Activated CD4-positive, alpha-beta memory T cell treated with anti-CD3 and anti-CD28 coated beads, Interleukin-2, amount 10 ng/mL, durations not matched to agents 7 days and 5 days (primary cell): Measurements from ENCODE around the gene PLEKHG4B. TPM values are rescaled to one million over a fixed set of nuclear protein-coding genes. Genes with fewer than 3 reads are reported as not detected.

Experiments used
- CTCF ChIA-PET: fragments of 350-600 bp; sonication (Branson Sonifier 250); formaldehyde crosslinking; loops from one replicate; lab custom pipeline; 2021; ENCODE audit warnings: antibody characterized with exemption, inconsistent platforms; lab: Charles Lee
- POLR2A ChIA-PET: fragments of 350-600 bp; sonication (Branson Sonifier 250); formaldehyde crosslinking; loops from one replicate; lab custom pipeline; 2021; ENCODE audit warnings: antibody characterized with exemption; lab: Charles Lee
- DNase-seq: peaks from one replicate; pipeline ENCODE4 v3.0.0-alpha.2; 2020
- H3K27ac Mint-ChIP-seq: one replicate; pipeline ENCODE4 v1.8.0; 2021; ENCODE audit warnings: mild to moderate bottlenecking, mixed read lengths
- H3K27me3 Mint-ChIP-seq: one replicate; pipeline ENCODE4 v1.8.0; 2021; ENCODE audit warnings: mixed read lengths
- H3K36me3 Mint-ChIP-seq: one replicate; pipeline ENCODE4 v1.8.0; 2021; ENCODE audit warnings: low read depth, mixed read lengths
- H3K4me1 Mint-ChIP-seq: one replicate; pipeline ENCODE4 v1.8.0; 2021; ENCODE audit warnings: mixed read lengths
- H3K4me3 Mint-ChIP-seq: one replicate; pipeline ENCODE4 v1.8.0; 2021; ENCODE audit warnings: mild to moderate bottlenecking, mixed read lengths
- H3K9me3 Mint-ChIP-seq: one replicate; pipeline ENCODE4 v1.8.0; 2021; ENCODE audit warnings: mixed read lengths
- total RNA-seq, 2 experiments: library from RNA; stranded (reverse); gene quantifications; one replicate each; pipeline ENCODE4 v1.2.3, GENCODE V29; 2021

Gene PLEKHG4B
- total RNA-seq, 2 experiments from 2014 or later = not detected

- CTCF ChIA-PET = no interaction called here
- Mint-ChIP-seq H3K27me3 (no peaks in the 10 kb centered on the region), H3K9me3 (no peaks in the 10 kb centered on the region), H3K4me3 (no peak overlapping the region), H3K4me1 (no peaks in the 10 kb centered on the region), H3K27ac (no peak overlapping the region), H3K36me3 (no peaks in the 10 kb centered on the region)
- DNase-seq = no peak
- POLR2A ChIA-PET = no interaction called here
Observed at GRCh38 chr5:140443-140829, 48.5 kb downstream of the PLEKHG4B start.

GRCh38 chr5:141211-141610 lies 49.2 kb downstream of the PLEKHG4B start:
- Mint-ChIP-seq H3K27ac (no peak overlapping the region), H3K36me3 (no peaks in the 10 kb centered on the region), H3K27me3 (no peaks in the 10 kb centered on the region), H3K4me3 (no peak overlapping the region), H3K4me1 (no peaks in the 10 kb centered on the region), H3K9me3 (no peaks in the 10 kb centered on the region)
- POLR2A ChIA-PET = no interaction called here
- CTCF ChIA-PET = no interaction called here
- no peak for DNase-seq

- no peak overlapping the region for H3K27ac Mint-ChIP-seq
- H3K36me3 Mint-ChIP-seq = no peaks in the 10 kb centered on the region
- no peak for DNase-seq
- peaks cover 2% of the 10 kb centered on the region for H3K9me3 Mint-ChIP-seq
- CTCF ChIA-PET = no interaction called here
- H3K4me1 Mint-ChIP-seq = no peaks in the 10 kb centered on the region
- POLR2A ChIA-PET = no interaction called here
- no peaks in the 10 kb centered on the region for H3K27me3 Mint-ChIP-seq
- no peak overlapping the region for H3K4me3 Mint-ChIP-seq
Observed at GRCh38 chr5:141761-142160, 49.8 kb downstream of the PLEKHG4B start.

DNA sequence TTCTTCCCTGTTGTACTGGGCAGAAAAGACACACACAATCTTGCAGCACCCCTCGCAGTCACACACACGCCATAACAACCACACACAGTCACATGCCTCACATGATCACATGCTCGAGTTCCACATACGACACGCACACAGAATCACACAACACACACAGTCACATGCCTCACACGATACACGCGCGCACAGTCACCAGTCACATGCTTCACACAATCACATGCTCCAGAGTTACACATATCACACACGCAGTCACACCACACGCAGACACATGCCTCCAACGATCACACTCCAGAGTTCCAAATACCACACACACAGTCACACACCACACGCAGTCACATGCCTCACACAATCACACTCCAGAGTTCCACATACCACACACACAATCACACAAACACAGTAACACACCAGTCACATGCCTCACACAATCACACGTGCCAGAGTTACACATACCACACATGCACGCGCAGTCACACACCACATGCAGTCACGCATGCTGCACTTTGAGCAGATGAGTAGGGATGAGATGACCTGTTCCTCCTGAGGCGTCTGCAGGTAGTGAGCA lies 50.4 kb downstream of the PLEKHG4B start:
- ChIA-PET CTCF (no interaction called here), POLR2A (no interaction called here)
- H3K9me3 Mint-ChIP-seq = peaks cover 7% of the 10 kb centered on the region
- no peak overlapping the region for H3K27ac Mint-ChIP-seq
- no peaks in the 10 kb centered on the region for H3K27me3 Mint-ChIP-seq
- no peak for DNase-seq
- no peaks in the 10 kb centered on the region for H3K36me3 Mint-ChIP-seq
- no peaks in the 10 kb centered on the region for H3K4me1 Mint-ChIP-seq
- no peak overlapping the region for H3K4me3 Mint-ChIP-seq

DNA sequence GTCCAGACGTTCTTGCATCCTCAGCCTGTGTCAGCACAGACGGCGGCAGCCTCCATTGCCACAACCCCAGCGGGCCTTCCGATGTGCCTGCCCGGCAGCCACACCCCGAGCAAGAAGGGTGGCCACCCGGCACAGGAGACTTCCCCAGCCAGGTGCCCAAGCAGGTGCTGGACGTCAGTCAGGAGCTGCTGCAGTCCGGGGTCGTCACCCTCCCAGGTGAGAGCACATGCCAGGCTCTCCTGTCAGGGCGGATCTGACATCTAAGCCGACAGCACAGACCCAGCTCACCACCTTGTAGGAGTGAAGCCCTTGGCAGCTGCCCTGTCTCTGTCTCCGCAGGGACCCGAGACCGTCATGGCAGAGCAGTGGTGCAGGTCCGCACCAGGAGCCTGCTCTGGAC lies 51.1 kb downstream of the PLEKHG4B start:
- ChIA-PET CTCF (no interaction called here), POLR2A (no interaction called here)
- Mint-ChIP-seq H3K9me3 (peaks cover 15% of the 10 kb centered on the region), H3K36me3 (no peaks in the 10 kb centered on the region), H3K27me3 (peaks cover 4% of the 10 kb centered on the region), H3K4me3 (no peak overlapping the region), H3K4me1 (no peaks in the 10 kb centered on the region), H3K27ac (no peak overlapping the region)
- no peak for DNase-seq

GRCh38 chr5:144941-145340 lies 53.0 kb downstream of the PLEKHG4B start:
- Mint-ChIP-seq H3K4me1 (no peaks in the 10 kb centered on the region), H3K36me3 (no peaks in the 10 kb centered on the region), H3K4me3 (no peak overlapping the region), H3K27me3 (peaks cover 4% of the 10 kb centered on the region), H3K27ac (no peak overlapping the region), H3K9me3 (peaks cover 15% of the 10 kb centered on the region)
- CTCF ChIA-PET = no interaction called here
- no peak for DNase-seq
- POLR2A ChIA-PET = no interaction called here

DNA sequence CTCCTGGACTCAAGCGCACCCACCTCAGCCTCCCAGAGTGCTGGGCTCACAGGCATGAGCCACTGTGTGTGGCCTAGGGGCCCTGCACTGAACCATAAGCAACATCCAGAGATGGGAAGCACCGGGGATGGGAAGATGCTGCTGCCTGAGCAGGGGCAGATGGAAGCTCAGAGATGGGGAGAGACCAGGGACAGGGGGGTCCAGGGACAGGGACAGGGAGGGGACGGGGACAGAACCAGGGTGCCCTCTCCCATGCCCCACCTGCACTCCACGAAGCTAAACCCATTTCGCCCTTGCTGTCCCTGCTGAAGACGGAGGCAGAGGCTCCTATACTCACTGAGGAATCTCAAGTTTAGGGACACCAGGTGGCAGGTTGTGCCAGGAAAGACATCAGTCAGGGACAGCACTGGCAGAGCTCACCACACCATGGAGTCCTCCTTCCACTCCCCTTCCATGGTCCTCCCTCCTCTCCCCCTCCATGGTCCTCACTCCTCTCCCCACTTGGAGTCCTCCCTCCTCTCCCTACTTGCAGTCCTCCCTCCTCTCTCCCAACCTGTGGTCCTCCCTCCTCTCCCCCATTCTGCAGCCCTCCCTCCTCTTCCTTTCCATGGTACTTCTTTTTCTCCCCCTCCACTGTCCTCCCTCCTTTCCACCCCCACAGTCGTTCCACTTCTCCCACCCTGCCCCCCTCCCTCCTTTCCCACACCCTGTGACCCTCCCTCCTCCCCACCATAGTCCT lies 53.8 kb downstream of the PLEKHG4B start:
- no peak for DNase-seq
- Mint-ChIP-seq H3K36me3 (no peaks in the 10 kb centered on the region), H3K4me3 (no peak overlapping the region), H3K9me3 (peaks cover 15% of the 10 kb centered on the region), H3K27me3 (peaks cover 4% of the 10 kb centered on the region), H3K4me1 (no peaks in the 10 kb centered on the region), H3K27ac (no peak overlapping the region)
- POLR2A ChIA-PET = no interaction called here
- CTCF ChIA-PET = no interaction called here

DNA sequence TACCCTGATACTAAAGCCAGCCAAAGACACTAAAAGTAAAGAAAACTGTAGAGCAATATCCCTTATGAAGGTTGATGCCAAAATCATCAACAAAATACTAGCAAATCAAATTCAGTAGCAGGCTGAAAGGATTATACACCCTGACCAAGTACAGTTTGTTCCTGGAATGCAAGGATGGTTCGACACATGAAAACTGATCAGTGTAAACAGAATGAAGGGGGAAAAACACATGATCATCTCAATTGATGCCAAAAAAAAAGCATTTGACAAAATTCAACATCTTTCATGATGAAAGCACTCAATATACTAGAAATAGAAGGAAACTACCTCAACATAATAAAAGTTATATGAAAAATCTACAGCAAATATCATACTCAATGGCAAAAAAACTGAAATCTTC lies 55.8 kb downstream of the PLEKHG4B start:
- DNase-seq = no peak
- Mint-ChIP-seq H3K27ac (no peak overlapping the region), H3K9me3 (peaks cover 15% of the 10 kb centered on the region), H3K4me3 (no peak overlapping the region), H3K27me3 (peaks cover 4% of the 10 kb centered on the region), H3K36me3 (no peaks in the 10 kb centered on the region), H3K4me1 (no peaks in the 10 kb centered on the region)
- POLR2A ChIA-PET = no interaction called here
- CTCF ChIA-PET = no interaction called here

GRCh38 chr5:149745-150485 lies 57.9 kb downstream of the PLEKHG4B start:
- H3K4me1 Mint-ChIP-seq = no peaks in the 10 kb centered on the region
- H3K27me3 Mint-ChIP-seq = peaks cover 4% of the 10 kb centered on the region
- ChIA-PET POLR2A (no interaction called here), CTCF (no interaction called here)
- H3K4me3 Mint-ChIP-seq = no peak overlapping the region
- no peak overlapping the region for H3K27ac Mint-ChIP-seq
- peak; percentile 8 for DNase-seq
- H3K9me3 Mint-ChIP-seq = peaks cover 15% of the 10 kb centered on the region
- H3K36me3 Mint-ChIP-seq = no peaks in the 10 kb centered on the region

DNA sequence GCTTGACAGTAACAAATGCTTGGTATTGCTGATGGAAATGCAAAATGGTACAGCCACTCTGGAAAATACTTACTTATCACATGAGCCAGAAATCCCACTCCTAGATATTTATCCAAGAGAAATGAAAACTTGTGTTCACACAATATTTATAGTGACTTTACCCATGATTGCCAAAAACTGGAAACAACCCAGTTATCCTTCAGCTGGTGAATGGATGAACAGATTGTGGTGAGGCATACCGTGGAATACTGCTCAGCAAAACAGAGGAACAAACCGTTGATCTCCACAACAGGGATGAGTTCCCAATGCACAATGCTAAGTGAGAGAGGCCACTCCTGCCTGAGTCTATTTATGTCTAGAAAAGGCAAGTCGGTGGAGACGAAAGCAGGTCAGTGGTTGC lies 58.8 kb downstream of the PLEKHG4B start:
- H3K27ac Mint-ChIP-seq = no peak overlapping the region

GRCh38 chr5:152077-152476 lies 60.1 kb downstream of the PLEKHG4B start:
- ChIA-PET CTCF (no interaction called here), POLR2A (no interaction called here)
- peaks cover 10% of the 10 kb centered on the region for H3K9me3 Mint-ChIP-seq

More for the DNA sequence above, 58.8 kb downstream of the PLEKHG4B start:
- peaks cover 4% of the 10 kb centered on the region for H3K27me3 Mint-ChIP-seq
- H3K9me3 Mint-ChIP-seq = peaks cover 15% of the 10 kb centered on the region
- CTCF ChIA-PET = no interaction called here
- POLR2A ChIA-PET = no interaction called here
- no peaks in the 10 kb centered on the region for H3K4me1 Mint-ChIP-seq
- no peaks in the 10 kb centered on the region for H3K36me3 Mint-ChIP-seq
- H3K4me3 Mint-ChIP-seq = no peak overlapping the region
- no peak for DNase-seq

GRCh38 chr5:153256-153655 lies 61.3 kb downstream of the PLEKHG4B start:
- POLR2A ChIA-PET = no interaction called here
- CTCF ChIA-PET = no interaction called here
- H3K9me3 Mint-ChIP-seq = no peaks in the 10 kb centered on the region
- no peak overlapping the region for H3K27ac Mint-ChIP-seq
- H3K36me3 Mint-ChIP-seq = no peaks in the 10 kb centered on the region
- no peak for DNase-seq
- no peak overlapping the region for H3K4me3 Mint-ChIP-seq
- no peaks in the 10 kb centered on the region for H3K27me3 Mint-ChIP-seq
- no peaks in the 10 kb centered on the region for H3K4me1 Mint-ChIP-seq

More at GRCh38 chr5:152077-152476, 60.1 kb downstream of the PLEKHG4B start:
- Mint-ChIP-seq H3K4me1 (no peaks in the 10 kb centered on the region), H3K4me3 (no peak overlapping the region), H3K36me3 (no peaks in the 10 kb centered on the region), H3K27me3 (peaks cover 4% of the 10 kb centered on the region), H3K27ac (no peak overlapping the region)
- no peak for DNase-seq

DNA sequence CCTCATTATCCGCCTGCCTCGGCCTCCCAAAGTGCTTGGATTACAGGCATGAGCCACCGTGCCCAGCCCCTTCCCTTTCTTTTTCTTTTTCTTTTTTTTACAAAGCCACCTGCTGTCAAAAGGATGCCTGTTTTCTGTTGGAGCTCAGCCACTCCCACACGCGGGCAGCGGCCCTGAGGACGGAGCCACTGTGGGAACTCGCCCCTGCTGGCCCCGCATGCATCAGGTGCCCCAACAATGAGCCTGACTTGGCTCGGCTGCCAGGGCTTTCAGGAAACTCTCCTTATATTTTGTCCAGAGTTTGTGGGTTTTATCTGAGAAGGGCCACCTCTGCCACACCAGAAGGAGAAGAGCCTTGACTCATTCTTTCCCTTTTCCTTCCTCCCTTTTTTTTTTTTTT lies 62.3 kb downstream of the PLEKHG4B start:
- DNase-seq = no peak
- no peaks in the 10 kb centered on the region for H3K36me3 Mint-ChIP-seq
- H3K27ac Mint-ChIP-seq = no peak overlapping the region
- no peak overlapping the region for H3K4me3 Mint-ChIP-seq
- no peaks in the 10 kb centered on the region for H3K27me3 Mint-ChIP-seq
- ChIA-PET POLR2A (no interaction called here), CTCF (no interaction called here)
- no peaks in the 10 kb centered on the region for H3K4me1 Mint-ChIP-seq
- H3K9me3 Mint-ChIP-seq = no peaks in the 10 kb centered on the region
